SH-SY5Y (cell line): ENCODE measurements around the gene SIRPD.

ENCODE experiments used
- GATA2 ChIP-seq: IDR thresholded peaks from 2 replicates; pipeline ENCODE4 v1.6.1; 2011; ENCODE audit warnings: mild to moderate bottlenecking, low read depth, low read length
- GATA3 ChIP-seq: IDR thresholded peaks from 2 replicates; pipeline ENCODE4 v1.6.1; 2011; ENCODE audit warnings: low read depth, mild to moderate bottlenecking, low read length, moderate library complexity

DNA sequence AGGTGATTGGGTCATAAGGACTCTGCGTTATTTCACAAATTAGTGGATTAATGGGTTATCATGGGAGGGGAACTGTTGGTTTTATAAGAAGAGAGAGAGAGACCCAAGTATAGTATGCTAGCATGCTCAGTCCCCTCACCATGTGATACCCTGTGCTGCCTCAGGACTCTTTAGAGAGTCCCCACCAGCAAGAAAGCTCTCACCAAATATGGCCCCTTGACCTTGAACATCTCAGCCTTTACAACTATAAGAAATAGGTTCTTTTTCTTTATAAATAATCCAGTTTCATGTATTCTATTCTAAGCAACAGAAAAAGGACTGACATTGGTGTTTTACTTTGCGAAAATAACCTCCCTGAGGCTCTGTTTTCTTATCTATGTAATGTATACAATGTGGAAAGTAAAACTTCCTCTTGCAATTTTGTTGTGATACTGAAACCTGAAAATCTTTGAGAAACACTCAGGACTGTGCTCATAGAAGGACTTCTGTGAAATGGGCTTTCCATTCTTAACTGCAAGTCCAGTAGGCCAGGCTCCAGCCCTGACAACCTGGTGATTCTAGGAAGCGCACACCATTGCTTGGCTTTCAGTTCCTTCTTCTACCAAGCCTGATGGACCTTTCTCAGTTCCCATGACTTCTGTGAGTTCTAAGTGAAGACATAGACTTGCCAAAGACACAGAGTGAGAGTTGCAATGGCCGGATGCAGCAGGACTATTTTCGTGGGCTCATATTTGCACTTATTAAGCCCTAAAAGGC, 21.9 kb downstream of the SIRPD start:
- TF ChIP-seq GATA2 (no peak), GATA3 (no peak)
